T-helper 2 cell treated with Interferon-gamma antibody and Interleukin-4, amounts not matched to agents 100 ng/mL and 5 ng/mL, for 36 hours (primary cell): ENCODE measurements around the gene PPEF1. TPM values are rescaled to one million over a fixed set of nuclear protein-coding genes. Genes with fewer than 3 reads are reported as not detected.

Experiments used
- intact Hi-C: fragments of 100-400 bp; cut with micrococcal nuclease; formaldehyde crosslinking; loops from one replicate; pipeline ENCODE4 v1.15.1; 2023
- total RNA-seq: library from RNA; stranded (reverse); gene quantifications from 2 replicates; pipeline ENCODE4 v1.2.3, GENCODE V29; 2022

The PPEF1 gene
- total RNA-seq, 1 donor from 2014 or later = not detected

- intact Hi-C loops = no loop called here
Measured at GRCh38 chrX:18875256-18875878, 167.9 kb downstream of the PPEF1 start.

- intact Hi-C loops = no loop called here
Measured at GRCh38 chrX:18877469-18877868, 170.0 kb downstream of the PPEF1 start.

Other genes with a start within 250 kb of the PPEF1 start
- gene RS1, start 35.5 kb upstream of the PPEF1 start, total RNA-seq = not detected in 2 replicates